H9 (cell line): Measurements from ENCODE around the gene SART1. TPM values are rescaled to one million over a fixed set of nuclear protein-coding genes. Genes with fewer than 3 reads are reported as not detected.

Source experiments
- DNase-seq: peaks from one replicate; pipeline ENCODE4 v3.0.0-alpha.2; 2017
- H2AFZ ChIP-seq: one replicate; pipeline ENCODE4 v1.6.1; 2013; ENCODE audit warnings: mild to moderate bottlenecking, low read length, control low read depth, moderate library complexity
- H2AK5ac ChIP-seq: 2 replicates; pipeline ENCODE4 v1.6.1; 2013; ENCODE audit warnings: low read length, control low read depth, mixed read lengths; ENCODE audit not compliant: insufficient read length
- H2BK120ac ChIP-seq: one replicate; pipeline ENCODE4 v1.6.1; 2013; ENCODE audit warnings: low read depth, mild to moderate bottlenecking, low read length, control low read depth, inconsistent platforms; ENCODE audit not compliant: poor library complexity, severe bottlenecking
- H2BK12ac ChIP-seq: 2 replicates; pipeline ENCODE4 v1.6.1; 2013; ENCODE audit warnings: low read length, control low read depth, mixed read lengths, low read depth; ENCODE audit not compliant: insufficient read length
- H2BK15ac ChIP-seq: 2 replicates; pipeline ENCODE4 v1.6.1; 2013; ENCODE audit warnings: low read depth, low read length, control low read depth
- H2BK20ac ChIP-seq: one replicate; pipeline ENCODE4 v1.6.1; 2013; ENCODE audit warnings: low read depth, mild to moderate bottlenecking, low read length, control low read depth, inconsistent platforms; ENCODE audit not compliant: poor library complexity, severe bottlenecking
- H2BK5ac ChIP-seq: 2 replicates; pipeline ENCODE4 v1.6.1; 2013; ENCODE audit warnings: low read length, control low read depth, mixed read lengths; ENCODE audit not compliant: insufficient read length
- H3K14ac ChIP-seq: 2 replicates; pipeline ENCODE4 v1.6.1; 2013; ENCODE audit warnings: low read length, control low read depth; ENCODE audit not compliant: insufficient read depth
- H3K18ac ChIP-seq: 2 replicates; pipeline ENCODE4 v1.6.1; 2013; ENCODE audit warnings: low read depth, mild to moderate bottlenecking, mixed read lengths, low read length, control low read depth; ENCODE audit not compliant: insufficient read length
- H3K23ac ChIP-seq: 2 replicates; pipeline ENCODE4 v1.6.1; 2013; ENCODE audit warnings: low read length, control low read depth, mixed read lengths, low read depth; ENCODE audit not compliant: insufficient read length
- H3K23me2 ChIP-seq: 2 replicates; pipeline ENCODE4 v1.6.1; 2013; ENCODE audit warnings: low read depth, mild to moderate bottlenecking, mixed read lengths, low read length, control low read depth; ENCODE audit not compliant: insufficient read length, poor library complexity, severe bottlenecking
- H3K27ac ChIP-seq: 2 replicates; pipeline ENCODE4 v1.5.1; 2013; ENCODE audit warnings: low read length, control low read depth, mixed read lengths, low read depth; ENCODE audit not compliant: insufficient read length
- H3K27me3 ChIP-seq: 2 replicates; pipeline ENCODE4 v1.6.1; 2013; ENCODE audit warnings: low read length, control low read depth, inconsistent platforms; ENCODE audit not compliant: insufficient read depth
- H3K4ac ChIP-seq: 2 replicates; pipeline ENCODE4 v1.6.1; 2013; ENCODE audit warnings: low read depth, mild to moderate bottlenecking, control low read depth, inconsistent platforms, low read length, moderate library complexity
- H3K4me1 ChIP-seq: 2 replicates; pipeline ENCODE4 v1.6.1; 2013; ENCODE audit warnings: low read length, control low read depth, inconsistent platforms; ENCODE audit not compliant: insufficient read depth
- H3K4me2 ChIP-seq: 2 replicates; pipeline ENCODE4 v1.6.1; 2013; ENCODE audit warnings: low read length, control low read depth, mixed read lengths; ENCODE audit not compliant: insufficient read length, insufficient read depth
- H3K56ac ChIP-seq: 2 replicates; pipeline ENCODE4 v1.6.1; 2013; ENCODE audit warnings: low read depth, mild to moderate bottlenecking, mixed read lengths, low read length, control low read depth; ENCODE audit not compliant: insufficient read length
- H3K79me1 ChIP-seq: 2 replicates; pipeline ENCODE4 v1.6.1; 2013; ENCODE audit warnings: low read depth, mild to moderate bottlenecking, moderate library complexity, low read length, control low read depth, inconsistent platforms; ENCODE audit not compliant: insufficient read depth, poor library complexity, severe bottlenecking
- H3K79me2 ChIP-seq: 2 replicates; pipeline ENCODE4 v1.6.1; 2013; ENCODE audit warnings: low read length, control low read depth, inconsistent platforms; ENCODE audit not compliant: insufficient read depth
- H3K9ac ChIP-seq: 2 replicates; pipeline ENCODE4 v1.6.1; 2013; ENCODE audit warnings: low read length, control low read depth, mixed read lengths; ENCODE audit not compliant: insufficient read length; ENCODE audit errors: extremely low read depth
- H3K9me3 ChIP-seq: one replicate; pipeline ENCODE4 v1.6.1; 2013; ENCODE audit warnings: low read depth, low read length, inconsistent platforms; ENCODE audit not compliant: control insufficient read depth
- H3T11ph ChIP-seq: one replicate; pipeline ENCODE4 v1.6.1; 2013; ENCODE audit warnings: mild to moderate bottlenecking, low read length, control low read depth, inconsistent platforms
- H4K20me1 ChIP-seq: one replicate; pipeline ENCODE4 v1.6.1; 2013; ENCODE audit not compliant: control insufficient read depth, insufficient read length, insufficient read depth
- H4K5ac ChIP-seq: 2 replicates; pipeline ENCODE4 v1.6.1; 2013; ENCODE audit warnings: low read depth, mild to moderate bottlenecking, mixed read lengths, low read length, control low read depth; ENCODE audit not compliant: insufficient read length
- H4K8ac ChIP-seq: replicated peaks from 2 replicates; pipeline ENCODE4 v1.6.1; 2013; ENCODE audit warnings: low read length, control low read depth, mixed read lengths, low read depth; ENCODE audit not compliant: insufficient read length
- H4K91ac ChIP-seq: 2 replicates; pipeline ENCODE4 v1.6.1; 2013; ENCODE audit warnings: low read depth, mild to moderate bottlenecking, moderate library complexity, mixed read lengths, low read length, control low read depth; ENCODE audit not compliant: insufficient read length
- H3K27ac Mint-ChIP-seq, 3 experiments: 2 replicates in 2 of 3; 3 replicates in 1 of 3; pipeline ENCODE4 v1.8.0; 2020 to 2021; ENCODE audit warnings: mixed read lengths in 3 of 3, mild to moderate bottlenecking in 1 of 3, moderate library complexity in 1 of 3
- H3K27me3 Mint-ChIP-seq: 2 replicates; pipeline ENCODE4 v1.8.0; 2021; ENCODE audit warnings: low read depth, mild to moderate bottlenecking, moderate library complexity, mixed read lengths
- H3K36me3 Mint-ChIP-seq, 3 experiments: 2 replicates in 2 of 3; 3 replicates in 1 of 3; pipeline ENCODE4 v1.8.0; 2020 to 2021; ENCODE audit warnings: low read depth in 3 of 3, mixed read lengths in 3 of 3; ENCODE audit not compliant: insufficient read depth in 1 of 3
- H3K4me1 Mint-ChIP-seq, 2 experiments: 2 replicates each; pipeline ENCODE4 v1.8.0; 2020; ENCODE audit warnings: mixed read lengths in 2 of 2
- H3K4me3 Mint-ChIP-seq, 2 experiments: 2 replicates in 1 of 2; 3 replicates in 1 of 2; pipeline ENCODE4 v1.8.0; 2020 to 2021; ENCODE audit warnings: mild to moderate bottlenecking in 2 of 2, mixed read lengths in 2 of 2, moderate library complexity in 1 of 2
- H3K9me3 Mint-ChIP-seq, 2 experiments: 2 replicates in 1 of 2; 3 replicates in 1 of 2; pipeline ENCODE4 v1.8.0; 2020; ENCODE audit warnings: mild to moderate bottlenecking in 2 of 2, mixed read lengths in 2 of 2, moderate library complexity in 1 of 2
- CTCF ChIP-seq: fragments of 200-600 bp; sonication (generic); conservative IDR thresholded peaks from 3 replicates; pipeline ENCODE4 v1.8.0; 2021; ENCODE audit warnings: antibody characterized with exemption, mild to moderate bottlenecking
- WGBS: extraction: QIAGEN DNeasy Blood & Tissue Kit; methylation state at CpG from one replicate; pipeline ENCODE4 v1.1.7; 2013; ENCODE audit warnings: missing lambda C conversion rate, low lambda C conversion rate, mixed read lengths; ENCODE audit not compliant: insufficient read length; ENCODE audit errors: extremely low coverage; 5-methylcytosine and 5-hydroxymethylcytosine counted together
- total RNA-seq: library from RNA; stranded (reverse); gene quantifications from 2 replicates; pipeline ENCODE4 v1.2.1, GENCODE V29; 2021

SART1 gene
- total RNA-seq, 1 experiment from 2014 or later, result 52.0 TPM

- no peaks in the 10 kb centered on the region; the same call in none of the 2 replicates for H3K27me3 Mint-ChIP-seq
- no peaks in the 10 kb centered on the region for H3K4me1 ChIP-seq
- H3K4me1 Mint-ChIP-seq, result no peaks in the 10 kb centered on the region
- H3K9ac ChIP-seq, result no peak overlapping the region
- H3K4me2 ChIP-seq, result no peak overlapping the region
- H3K18ac ChIP-seq, result no peak overlapping the region
- no peak overlapping the region for H2AFZ ChIP-seq
- no peak overlapping the region for H2BK12ac ChIP-seq
- H4K91ac ChIP-seq, result no peak overlapping the region
- no peaks in the 10 kb centered on the region for H3K79me2 ChIP-seq
- no peaks in the 10 kb centered on the region for H3K9me3 ChIP-seq
- H3T11ph ChIP-seq, result no peak overlapping the region
- no peak overlapping the region for H2BK5ac ChIP-seq
- no peak for DNase-seq
- H3K4me3 Mint-ChIP-seq, result no peak overlapping the region
- H2BK20ac ChIP-seq, result no peak overlapping the region
- no peaks in the 10 kb centered on the region for H3K79me1 ChIP-seq
- no peak overlapping the region; the same call in 1 of the 2 replicates for H3K4ac ChIP-seq
- no peak overlapping the region for H3K27ac ChIP-seq
- no peak overlapping the region for H2AK5ac ChIP-seq
- H4K20me1 ChIP-seq, result no peaks in the 10 kb centered on the region
- H3K23ac ChIP-seq, result no peak overlapping the region
- no peak overlapping the region for H3K56ac ChIP-seq
- no peak for TF ChIP-seq CTCF
- no CpG with 5 or more reads among the region's 5 CpGs for WGBS
- H3K36me3 Mint-ChIP-seq, result peaks cover 7 to 15% (median 8%) of the 10 kb centered on the region in 3 experiments; a peak in 5 of 7 replicates
- no peak overlapping the region for H2BK120ac ChIP-seq
- H3K14ac ChIP-seq, result no peak overlapping the region
- no peak overlapping the region for H3K27ac Mint-ChIP-seq
- no peak overlapping the region for H2BK15ac ChIP-seq
- H3K9me3 Mint-ChIP-seq, result no peaks in the 10 kb centered on the region
- no peaks in the 10 kb centered on the region for H3K23me2 ChIP-seq
- no peaks in the 10 kb centered on the region for H3K27me3 ChIP-seq
- H4K5ac ChIP-seq, result no peak overlapping the region
- no peak overlapping the region for H4K8ac ChIP-seq
Observed at GRCh38 chr11:65983589-65983987, 22.1 kb downstream of the SART1 start.
